H1 (cell line): ENCODE data around the gene POU6F2. TPM values are rescaled to one million over a fixed set of nuclear protein-coding genes. Genes with fewer than 3 reads are reported as not detected.

Experiments
- CTCF ChIA-PET: fragments of 300-600 bp; sonication (Branson Sonifier 250); formaldehyde crosslinking; loops from one replicate; lab custom pipeline; 2021; ENCODE audit not compliant: partially characterized antibody; lab: Charles Lee
- POLR2A ChIA-PET: fragments of 300-600 bp; sonication (Branson Sonifier 250); formaldehyde crosslinking; loops from one replicate; lab custom pipeline; 2021; ENCODE audit warnings: inconsistent platforms; ENCODE audit not compliant: partially characterized antibody; lab: Charles Lee
- DNase-seq, 2 experiments: peaks; one replicate each; pipeline versions ENCODE4 v3.0.0 to v3.0.0-alpha.2; 2010 to 2022; ENCODE audit warnings: low spot score in 2 of 2, low read depth in 1 of 2, mixed read lengths in 1 of 2
- FAIRE-seq: peaks from 2 replicates; lab custom pipeline; 2011; peaks lifted over from hg19 to GRCh38; lab: Jason Lieb, UNC
- H2AFZ ChIP-seq: 2 replicates; pipeline ENCODE4 v1.8.1; 2012; ENCODE audit warnings: low read length, inconsistent platforms
- H2AK5ac ChIP-seq: 2 replicates; pipeline ENCODE4 v1.6.1; 2013; ENCODE audit warnings: low read depth, low read length
- H2BK120ac ChIP-seq: replicated peaks from 2 replicates; pipeline ENCODE3; 2013; ENCODE audit warnings: low read depth, low read length, inconsistent platforms
- H2BK12ac ChIP-seq: 2 replicates; pipeline ENCODE4 v1.6.1; 2013; ENCODE audit warnings: low read depth, low read length
- H2BK15ac ChIP-seq: 2 replicates; pipeline ENCODE4 v1.6.1; 2013; ENCODE audit warnings: low read length
- H2BK20ac ChIP-seq: 2 replicates; pipeline ENCODE4 v1.6.1; 2013; ENCODE audit warnings: low read length
- H2BK5ac ChIP-seq: 2 replicates; pipeline ENCODE4 v1.6.1; 2013; ENCODE audit warnings: low read depth, low read length
- H3K14ac ChIP-seq: 2 replicates; pipeline ENCODE4 v1.6.1; 2013; ENCODE audit warnings: inconsistent platforms; ENCODE audit not compliant: insufficient read length
- H3K18ac ChIP-seq: 2 replicates; pipeline ENCODE4 v1.6.1; 2013; ENCODE audit warnings: low read length; ENCODE audit errors: extremely low read depth
- H3K23ac ChIP-seq: 2 replicates; pipeline ENCODE4 v1.6.1; 2013; ENCODE audit warnings: inconsistent platforms; ENCODE audit not compliant: insufficient read length
- H3K23me2 ChIP-seq: 2 replicates; pipeline ENCODE4 v1.6.1; 2013; ENCODE audit warnings: low read depth, low read length
- H3K27ac ChIP-seq: 2 replicates; pipeline ENCODE4 v1.6.1; 2011; ENCODE audit warnings: low read depth, low read length, inconsistent platforms
- H3K27me3 ChIP-seq, 4 experiments: replicated peaks in 1 of 4; 1 replicate in 1 of 4; 2 replicates in 3 of 4; pipeline versions ENCODE4 v1.6.1 to v1.8.1; 2011 to 2013; ENCODE audit warnings: low read length in 3 of 4, mild to moderate bottlenecking in 3 of 4, inconsistent platforms in 2 of 4, mixed read lengths in 2 of 4, moderate library complexity in 1 of 4; ENCODE audit not compliant: control insufficient read depth in 3 of 4, insufficient read depth in 3 of 4; ENCODE audit errors: extremely low read depth in 1 of 4
- H3K36me3 ChIP-seq, 4 experiments: 2 replicates each; pipeline versions ENCODE4 v1.6.1 to v1.8.1; 2011 to 2013; ENCODE audit warnings: mild to moderate bottlenecking in 4 of 4, low read length in 3 of 4, moderate library complexity in 2 of 4, control low read depth in 1 of 4, inconsistent platforms in 1 of 4; ENCODE audit not compliant: insufficient read depth in 4 of 4, control insufficient read depth in 2 of 4
- H3K4ac ChIP-seq: replicated peaks from 2 replicates; pipeline ENCODE3; 2013; ENCODE audit warnings: low read length, low read depth, mixed read lengths, inconsistent platforms; ENCODE audit not compliant: insufficient read length
- H3K4me1 ChIP-seq, 4 experiments: replicated peaks in 1 of 4; 1 replicate in 1 of 4; 2 replicates in 3 of 4; pipeline versions ENCODE4 v1.6.1 to v1.8.1; 2011 to 2013; ENCODE audit warnings: low read length in 3 of 4, inconsistent platforms in 2 of 4, mixed read lengths in 1 of 4; ENCODE audit not compliant: insufficient read depth in 4 of 4, control insufficient read depth in 3 of 4
- H3K4me2 ChIP-seq, 2 experiments: 2 replicates each; pipeline versions ENCODE4 v1.6.1 to v1.8.1; 2011 to 2013; ENCODE audit warnings: low read depth in 2 of 2, low read length in 2 of 2, control low read depth in 1 of 2, inconsistent platforms in 1 of 2, mild to moderate bottlenecking in 1 of 2; ENCODE audit not compliant: insufficient read depth in 1 of 2
- H3K4me3 ChIP-seq, 4 experiments: fragments of 200-600, 300-600 bp in 1 of 4; sonication (generic), shearing (Covaris generic), sonication (Bioruptor Twin) in 1 of 4; 2 replicates each; pipeline versions ENCODE4 v1.5.1 to v1.8.1; 2011 to 2016; ENCODE audit warnings: low read length in 4 of 4, low read depth in 3 of 4, control low read depth in 2 of 4, inconsistent platforms in 2 of 4, mild to moderate bottlenecking in 2 of 4, mixed read lengths in 1 of 4, moderate library complexity in 1 of 4; ENCODE audit not compliant: insufficient read depth in 2 of 4; ENCODE audit errors: extremely low read depth in 1 of 4
- H3K56ac ChIP-seq: replicated peaks from 2 replicates; pipeline ENCODE3; 2013; ENCODE audit warnings: low read depth, mild to moderate bottlenecking, mixed read lengths, low read length, inconsistent platforms; ENCODE audit not compliant: insufficient read length
- H3K79me1 ChIP-seq: 2 replicates; pipeline ENCODE4 v1.6.1; 2013; ENCODE audit warnings: low read depth, low read length, control low read depth
- H3K79me2 ChIP-seq, 2 experiments: 2 replicates each; pipeline versions ENCODE4 v1.6.1 to v1.8.1; 2012 to 2013; ENCODE audit warnings: low read length in 2 of 2, mild to moderate bottlenecking in 2 of 2, inconsistent platforms in 1 of 2; ENCODE audit not compliant: insufficient read depth in 2 of 2, control insufficient read depth in 1 of 2
- H3K9ac ChIP-seq, 4 experiments: replicated peaks in 1 of 4; 1 replicate in 1 of 4; 2 replicates in 3 of 4; pipeline versions ENCODE4 v1.6.1 to v1.8.1; 2011 to 2013; ENCODE audit warnings: low read depth in 3 of 4, low read length in 3 of 4, control low read depth in 2 of 4, mild to moderate bottlenecking in 2 of 4, moderate library complexity in 2 of 4, inconsistent platforms in 1 of 4; ENCODE audit errors: extremely low read depth in 1 of 4
- H3K9me3 ChIP-seq, 2 experiments: 2 replicates each; pipeline versions ENCODE4 v1.6.1 to v1.8.1; 2012 to 2013; ENCODE audit warnings: mild to moderate bottlenecking in 2 of 2, moderate library complexity in 2 of 2, control low read depth in 1 of 2, inconsistent platforms in 1 of 2, low read depth in 1 of 2, low read length in 1 of 2, mixed read lengths in 1 of 2; ENCODE audit not compliant: insufficient read depth in 2 of 2
- H4K20me1 ChIP-seq, 2 experiments: replicated peaks in 1 of 2; 2 replicates each; pipeline versions ENCODE3 to v1.8.1; 2011 to 2013; ENCODE audit warnings: inconsistent platforms in 2 of 2, low read length in 2 of 2, mild to moderate bottlenecking in 1 of 2; ENCODE audit not compliant: insufficient read depth in 2 of 2, control insufficient read depth in 1 of 2
- H4K5ac ChIP-seq: 2 replicates; pipeline ENCODE4 v1.6.1; 2013; ENCODE audit warnings: low read length, low read depth, mixed read lengths, inconsistent platforms; ENCODE audit not compliant: insufficient read length
- H4K8ac ChIP-seq: 2 replicates; pipeline ENCODE4 v1.8.0; 2013; ENCODE audit warnings: mild to moderate bottlenecking, moderate library complexity, low read length, inconsistent platforms; ENCODE audit not compliant: insufficient read depth; ENCODE audit errors: extremely low read depth
- H4K91ac ChIP-seq: replicated peaks from 2 replicates; pipeline ENCODE3; 2013; ENCODE audit warnings: low read length, mixed read lengths, inconsistent platforms; ENCODE audit not compliant: insufficient read length
- BRCA1 ChIP-seq: IDR thresholded peaks from 2 replicates; pipeline ENCODE4 v1.6.1; 2012; ENCODE audit warnings: low read depth, low read length, improper control_type of control experiment
- CTCF ChIP-seq, 3 experiments: IDR thresholded peaks; 1 replicate in 2 of 3; 2 replicates in 1 of 3; pipeline versions ENCODE4 v1.5.1 to v1.6.1; 2011; ENCODE audit warnings: low read length in 3 of 3, mild to moderate bottlenecking in 3 of 3, inconsistent platforms in 2 of 3, low read depth in 1 of 3, moderate library complexity in 1 of 3; ENCODE audit not compliant: insufficient read depth in 1 of 3; ENCODE audit errors: control extremely low read depth in 1 of 3
- KDM1A ChIP-seq: fragments of 200-600, 300-600 bp; sonication (generic); IDR thresholded peaks from 2 replicates; pipeline ENCODE4 v1.7.1; 2016; ENCODE audit warnings: mild to moderate bottlenecking, low read length, borderline replicate concordance
- KDM4A ChIP-seq: IDR thresholded peaks from one replicate; pipeline ENCODE4 v1.7.1; 2012; ENCODE audit warnings: low read depth, mild to moderate bottlenecking, moderate library complexity, low read length, inconsistent platforms; ENCODE audit not compliant: severe bottlenecking
- MAFK ChIP-seq: IDR thresholded peaks from 2 replicates; pipeline ENCODE4 v1.6.1; 2012; ENCODE audit warnings: low read depth, mild to moderate bottlenecking, improper control_type of control experiment, low read length
- MAX ChIP-seq: IDR thresholded peaks from 2 replicates; pipeline ENCODE4 v1.6.1; 2012; ENCODE audit warnings: inconsistent platforms
- PHF8 ChIP-seq: fragments of 200-600 bp; sonication (generic); conservative IDR thresholded peaks from 2 replicates; pipeline ENCODE4 v1.7.1; 2012; ENCODE audit warnings: low read depth, mild to moderate bottlenecking, inconsistent platforms, low read length, moderate library complexity
- RFX5 ChIP-seq: IDR thresholded peaks from 2 replicates; pipeline ENCODE4 v1.6.1; 2011; ENCODE audit warnings: low read depth, low read length, improper control_type of control experiment, borderline replicate concordance
- SP1 ChIP-seq: IDR thresholded peaks from 2 replicates; pipeline ENCODE4 v1.6.1; 2011; ENCODE audit warnings: low read depth, low read length
- SP4 ChIP-seq: IDR thresholded peaks from 2 replicates; pipeline ENCODE4 v1.6.1; 2012; ENCODE audit warnings: low read length, inconsistent platforms
- SUZ12 ChIP-seq: fragments of 200-600 bp; sonication (generic); IDR thresholded peaks from 2 replicates; pipeline ENCODE4 v1.6.1; 2012; ENCODE audit warnings: mild to moderate bottlenecking, inconsistent platforms, low read length, moderate library complexity, mixed read lengths
- YY1 ChIP-seq: IDR thresholded peaks from 2 replicates; pipeline ENCODE4 v1.6.1; 2011; ENCODE audit warnings: low read depth, mild to moderate bottlenecking, low read length
- WGBS, 2 experiments: shearing (Covaris generic) in 1 of 2; methylation state at CpG; one replicate each; pipeline versions ENCODE4 v1.1.6 to v1.1.7; 2013 to 2015; ENCODE audit warnings: low lambda C conversion rate in 2 of 2, mixed read lengths in 2 of 2, inconsistent platforms in 1 of 2, low coverage in 1 of 2, missing lambda C conversion rate in 1 of 2; ENCODE audit not compliant: insufficient replicate concordance in 2 of 2, insufficient coverage in 1 of 2, insufficient read length in 1 of 2; ENCODE audit errors: extremely low coverage in 1 of 2, missing lambda C conversion rate in 1 of 2; 5-methylcytosine and 5-hydroxymethylcytosine counted together
- polyA plus RNA-seq, 7 experiments: library from polyadenylated mRNA; depleted of rRNA in 3 of 7; stranded (reverse) in 5 of 7; unstranded in 2 of 7; fragments of >200 nt in 5 of 7; fragments of 200-250 nt in 2 of 7; gene quantifications; 1 replicate in 5 of 7; 2 replicates in 1 of 7; 4 replicates in 1 of 7; pipeline versions ENCODE4 v1.2.1 to v1.2.3, GENCODE V29; 2011 to 2013; ENCODE audit warnings: missing spikeins in 2 of 7, mixed read lengths in 2 of 7
- total RNA-seq: library from RNA; stranded (reverse); fragmentation: NEBNext Ultra II Directional; extraction: Animal tissue kit (Norgen Biotek cat#: 25700); gene quantifications from 2 replicates; pipeline ENCODE4 v1.2.1, GENCODE V29; 2021

POU6F2 gene
- total and polyA plus RNA-seq, 2 of the 8 experiments (the other 6 are each of a cell fraction or from before 2014, with no cell fraction given) = 1.1 to 2.0 TPM

- no peaks in the 10 kb centered on the region for H3K79me1 ChIP-seq
- POLR2A ChIA-PET = no interaction called here
- no peak overlapping the region for H3K23ac ChIP-seq
- peaks cover 4% of the 10 kb centered on the region; the same call in 1 of the 2 replicates for H3K23me2 ChIP-seq
- H2BK20ac ChIP-seq = no peak overlapping the region
- WGBS, 2 experiments = 90% methylated on average over 1 of the region's 1 CpG; no CpG with 5 or more reads in 1 of the 2 experiments
- no peak overlapping the region for H3K18ac ChIP-seq
- no peak overlapping the region for H4K5ac ChIP-seq
- no peak overlapping the region for H3K9ac ChIP-seq
- peaks cover 0 to 4% of the 10 kb centered on the region in 2 experiments for H4K20me1 ChIP-seq
- FAIRE-seq (no peak), DNase-seq (no peak)
- peak overlapping the region; percentile 82; the same call in 1 of the 2 replicates for H2BK12ac ChIP-seq
- peaks cover 0 to 10% (median 0%) of the 10 kb centered on the region in 4 experiments; a peak in 1 of 7 replicates for H3K4me1 ChIP-seq
- peak overlapping the region; percentile 82 for H3K56ac ChIP-seq
- H3K9me3 ChIP-seq = no peaks in the 10 kb centered on the region
- no peak overlapping the region for H4K91ac ChIP-seq
- no peak overlapping the region for H2AFZ ChIP-seq
- H3K79me2 ChIP-seq = no peaks in the 10 kb centered on the region
- no peak overlapping the region for H3K4me2 ChIP-seq
- H3K27ac ChIP-seq = no peak overlapping the region
- H3K4me3 ChIP-seq = no peak overlapping the region
- CTCF ChIA-PET = no interaction called here
- H2AK5ac ChIP-seq = no peak overlapping the region
- H3K14ac ChIP-seq = no peak overlapping the region
- no peaks in the 10 kb centered on the region for H3K36me3 ChIP-seq
- H2BK120ac ChIP-seq = no peak overlapping the region
- H2BK5ac ChIP-seq = no peak overlapping the region
- H4K8ac ChIP-seq = no peak overlapping the region
- no peak overlapping the region for H2BK15ac ChIP-seq
- H3K4ac ChIP-seq = no peak overlapping the region
- H3K27me3 ChIP-seq = no peaks in the 10 kb centered on the region; a peak in 1 of 7 replicates
- no peak for TF ChIP-seq KDM4A
- no peak for TF ChIP-seq PHF8
- TF ChIP-seq RFX5 = no peak
- no peak for TF ChIP-seq YY1
- no peak for TF ChIP-seq MAX
- TF ChIP-seq SUZ12 = no peak
- TF ChIP-seq CTCF (IDR thresholded peaks at IDR 0.05; ENCODE audit: control extremely low read depth in 1 of 3, insufficient read depth in 1 of 3, low read depth in 1 of 3, low read length in 3 of 3) = no peak
- no peak for TF ChIP-seq SP4
- no peak for TF ChIP-seq MAFK
- TF ChIP-seq KDM1A = no peak
- TF ChIP-seq BRCA1 = no peak
- TF ChIP-seq SP1 = no peak
Observed at GRCh38 chr7:39001595-39001994, 23.9 kb downstream of the POU6F2 start.
